Epithelial cell of proximal tubule (primary cell): ENCODE measurements around the gene CAMK1G. TPM values are rescaled to one million over a fixed set of nuclear protein-coding genes. Genes with fewer than 3 reads are reported as not detected.

Source experiments
- DNase-seq: peaks from one replicate; pipeline ENCODE4 v3.0.0-alpha.2; 2011; ENCODE audit warnings: low read depth
- H3K4me3 ChIP-seq: 2 replicates; pipeline ENCODE4 v1.5.1; 2011; ENCODE audit warnings: low read depth, mild to moderate bottlenecking, low read length
- total RNA-seq: library from RNA; depleted of rRNA; stranded (reverse); fragments of >200 nt; gene quantifications from 2 replicates; pipeline ENCODE4 v1.2.3, GENCODE V29; 2015
- TF ChIP-seq, protein P1 (sequence below): conservative IDR thresholded peaks from 2 replicates; pipeline ENCODE4 v1.5.1; 2012; ENCODE audit warnings: low read depth, mild to moderate bottlenecking, low read length

The CAMK1G gene
- total RNA-seq, 1 donor from 2014 or later: 0.23 TPM

DNA sequence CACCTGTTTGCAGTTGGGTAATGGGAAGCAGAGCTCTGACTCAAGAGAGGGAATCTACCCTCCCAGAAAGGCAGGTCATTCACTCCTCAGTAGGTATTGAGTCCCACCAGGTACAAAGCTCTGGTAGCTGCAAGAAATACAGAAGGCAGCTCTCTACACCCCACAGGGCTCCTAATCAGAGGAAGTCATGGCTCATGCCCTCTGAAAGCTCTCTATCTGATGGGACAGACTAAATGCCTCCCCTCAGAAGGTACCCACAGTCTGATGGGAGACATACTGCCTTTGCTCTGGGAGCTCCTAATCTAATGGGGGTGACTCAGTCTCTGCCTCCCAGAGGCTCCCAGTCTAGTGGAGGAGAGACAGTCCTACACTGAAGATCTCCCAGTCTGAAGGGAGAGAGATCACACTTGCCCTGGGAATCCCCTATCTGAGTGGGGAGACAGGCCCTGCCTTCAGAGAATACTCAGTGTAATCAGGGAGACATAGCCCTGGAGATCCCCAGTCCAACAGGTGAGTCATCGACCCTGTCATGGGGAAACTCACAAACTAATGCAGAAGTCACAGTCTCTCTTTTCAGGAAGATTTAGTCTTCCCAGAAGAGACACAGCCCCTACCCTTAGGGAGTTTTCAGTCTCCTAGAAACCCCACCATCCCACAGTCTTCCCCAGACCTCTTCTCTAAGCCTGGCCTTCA is 23.7 kb downstream of the CAMK1G start:
- DNase-seq: peak; percentile 79
- TF ChIP-seq, protein P1, sequence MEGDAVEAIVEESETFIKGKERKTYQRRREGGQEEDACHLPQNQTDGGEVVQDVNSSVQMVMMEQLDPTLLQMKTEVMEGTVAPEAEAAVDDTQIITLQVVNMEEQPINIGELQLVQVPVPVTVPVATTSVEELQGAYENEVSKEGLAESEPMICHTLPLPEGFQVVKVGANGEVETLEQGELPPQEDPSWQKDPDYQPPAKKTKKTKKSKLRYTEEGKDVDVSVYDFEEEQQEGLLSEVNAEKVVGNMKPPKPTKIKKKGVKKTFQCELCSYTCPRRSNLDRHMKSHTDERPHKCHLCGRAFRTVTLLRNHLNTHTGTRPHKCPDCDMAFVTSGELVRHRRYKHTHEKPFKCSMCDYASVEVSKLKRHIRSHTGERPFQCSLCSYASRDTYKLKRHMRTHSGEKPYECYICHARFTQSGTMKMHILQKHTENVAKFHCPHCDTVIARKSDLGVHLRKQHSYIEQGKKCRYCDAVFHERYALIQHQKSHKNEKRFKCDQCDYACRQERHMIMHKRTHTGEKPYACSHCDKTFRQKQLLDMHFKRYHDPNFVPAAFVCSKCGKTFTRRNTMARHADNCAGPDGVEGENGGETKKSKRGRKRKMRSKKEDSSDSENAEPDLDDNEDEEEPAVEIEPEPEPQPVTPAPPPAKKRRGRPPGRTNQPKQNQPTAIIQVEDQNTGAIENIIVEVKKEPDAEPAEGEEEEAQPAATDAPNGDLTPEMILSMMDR: no peak
- H3K4me3 ChIP-seq: no peak overlapping the region

DNA sequence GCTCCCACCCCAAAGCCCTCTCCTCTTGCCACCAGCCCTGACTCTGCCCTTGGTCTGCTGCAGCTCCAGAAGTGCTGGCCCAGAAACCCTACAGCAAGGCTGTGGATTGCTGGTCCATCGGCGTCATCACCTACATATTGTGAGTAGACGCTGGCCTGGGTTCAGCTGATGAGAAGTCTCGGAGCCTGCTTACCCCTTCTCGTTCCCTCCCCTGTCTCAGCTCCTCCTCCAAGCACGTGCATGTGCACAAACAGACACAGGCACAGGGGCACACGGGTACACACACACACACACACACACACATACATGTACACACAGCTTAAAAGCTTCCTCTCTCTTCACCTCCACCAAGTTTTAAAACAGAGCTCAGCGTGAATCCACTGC is 24.3 kb downstream of the CAMK1G start:
- TF ChIP-seq, protein P1: no peak
- DNase-seq: no peak
- H3K4me3 ChIP-seq: no peak overlapping the region

DNA sequence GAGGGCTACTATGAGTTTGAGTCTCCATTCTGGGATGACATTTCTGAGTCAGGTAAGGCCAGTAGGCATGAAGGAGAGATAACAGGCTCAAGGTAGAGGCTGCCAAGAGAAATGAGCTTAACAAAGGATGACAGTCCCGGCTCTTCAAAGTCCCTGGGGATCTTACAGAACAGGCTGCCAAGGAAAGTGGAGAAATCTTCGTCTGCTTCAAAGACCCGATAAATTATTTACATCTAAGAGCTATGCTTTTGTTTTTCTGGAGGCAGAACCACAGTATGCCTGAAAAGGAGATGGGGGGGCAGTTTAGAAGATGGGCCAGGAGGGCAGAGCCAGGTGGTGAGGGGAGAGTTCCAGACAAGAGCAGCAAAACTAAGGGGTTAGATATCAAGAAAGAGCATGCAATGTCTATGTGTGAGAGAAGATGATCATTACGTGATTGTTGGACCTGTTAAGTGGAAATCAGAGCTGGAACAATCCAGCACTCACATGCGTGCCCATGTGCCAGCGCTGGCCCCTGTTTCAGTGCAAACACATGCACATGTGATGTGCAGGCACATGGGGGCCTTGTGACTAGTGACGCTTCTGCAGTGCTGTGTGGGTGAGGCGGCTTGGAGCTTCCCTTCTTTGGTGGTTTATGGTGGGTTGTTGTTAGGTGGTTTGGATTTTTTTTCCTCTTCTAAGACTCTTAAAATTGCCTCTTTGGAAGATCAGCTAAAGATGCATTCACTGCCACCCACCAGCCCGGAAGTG is 25.7 kb downstream of the CAMK1G start:
- TF ChIP-seq, protein P1: no peak
- no peak overlapping the region for H3K4me3 ChIP-seq
- no peak for DNase-seq

DNA sequence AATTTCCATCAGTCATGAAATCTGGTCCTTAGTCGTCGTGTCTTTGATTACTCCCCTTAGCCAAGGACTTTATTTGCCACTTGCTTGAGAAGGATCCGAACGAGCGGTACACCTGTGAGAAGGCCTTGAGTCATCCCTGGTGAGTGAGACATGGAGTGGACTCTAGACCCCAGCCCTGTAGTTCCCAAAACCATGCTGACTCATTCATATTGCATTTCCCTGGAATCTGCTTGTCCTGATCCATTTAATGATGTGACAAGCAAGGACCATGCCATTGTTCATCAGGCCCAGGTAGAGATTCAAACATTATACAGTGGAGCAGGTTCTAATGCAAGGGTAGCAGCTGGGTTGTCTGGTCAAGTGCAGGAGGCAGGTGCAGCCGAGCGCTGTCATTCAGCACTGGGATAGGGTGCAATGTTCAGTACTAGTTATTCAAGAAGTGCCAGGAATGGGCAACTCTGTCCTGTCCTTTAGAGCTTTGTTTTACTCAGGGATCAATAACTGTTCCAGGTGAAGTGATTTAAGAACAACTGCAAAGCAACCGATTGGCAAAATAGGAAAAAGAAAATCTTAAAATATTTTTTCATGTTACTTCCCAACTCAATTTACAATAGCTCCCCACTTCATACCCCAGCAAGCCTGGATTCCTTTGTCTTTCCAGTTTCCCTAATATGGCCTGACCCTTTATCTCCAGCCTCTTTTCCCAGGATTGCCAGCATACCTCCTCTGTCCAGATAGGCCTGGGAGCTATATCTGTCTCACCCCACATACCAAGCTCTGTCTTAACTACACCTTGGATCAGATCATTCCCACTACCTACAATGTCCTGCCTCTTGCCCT is 26.5 kb downstream of the CAMK1G start:
- DNase-seq: no peak
- TF ChIP-seq, protein P1: no peak
- no peak overlapping the region for H3K4me3 ChIP-seq

DNA sequence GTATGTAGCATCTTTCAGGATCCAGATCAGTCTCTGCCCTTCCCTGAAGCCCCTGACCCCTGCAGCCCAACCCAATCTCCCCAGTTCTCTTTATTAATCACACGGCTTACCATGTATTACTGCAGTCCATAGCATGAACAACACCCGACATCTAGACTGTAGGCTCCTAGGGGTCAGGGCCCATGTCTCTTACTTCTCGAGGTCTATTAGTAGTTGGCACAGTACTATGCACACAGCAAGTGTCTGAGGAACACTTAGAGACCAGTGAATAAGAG is 27.1 kb downstream of the CAMK1G start:
- no peak overlapping the region for H3K4me3 ChIP-seq
- TF ChIP-seq, protein P1: no peak
- no peak for DNase-seq

DNA sequence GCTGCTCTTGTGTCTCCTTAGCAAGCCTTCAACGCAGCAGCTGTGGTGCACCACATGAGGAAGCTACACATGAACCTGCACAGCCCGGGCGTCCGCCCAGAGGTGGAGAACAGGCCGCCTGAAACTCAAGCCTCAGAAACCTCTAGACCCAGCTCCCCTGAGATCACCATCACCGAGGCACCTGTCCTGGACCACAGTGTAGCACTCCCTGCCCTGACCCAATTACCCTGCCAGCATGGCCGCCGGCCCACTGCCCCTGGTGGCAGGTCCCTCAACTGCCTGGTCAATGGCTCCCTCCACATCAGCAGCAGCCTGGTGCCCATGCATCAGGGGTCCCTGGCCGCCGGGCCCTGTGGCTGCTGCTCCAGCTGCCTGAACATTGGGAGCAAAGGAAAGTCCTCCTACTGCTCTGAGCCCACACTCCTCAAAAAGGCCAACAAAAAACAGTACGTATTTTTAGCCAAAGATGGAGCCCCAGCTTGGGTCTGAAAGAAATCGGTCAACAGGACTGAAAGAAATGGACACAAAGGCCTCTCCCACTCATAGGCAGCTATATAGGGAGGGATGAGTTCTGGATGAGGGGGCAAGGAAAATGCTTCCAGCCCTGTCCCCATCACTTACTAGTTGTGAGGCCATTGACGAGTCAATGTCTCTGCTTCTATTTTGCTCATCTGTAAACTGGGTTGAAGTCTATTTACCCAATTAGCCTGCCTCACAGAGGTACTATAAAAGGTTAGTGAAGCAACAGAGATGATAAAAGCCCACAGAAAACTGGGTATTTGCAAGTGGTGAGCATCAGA is 28.5 kb downstream of the CAMK1G start:
- no peak for DNase-seq
- no peak overlapping the region for H3K4me3 ChIP-seq
- TF ChIP-seq, protein P1: no peak
